Trophoblast cell (in vitro differentiated cells and primary cell): Measurements from ENCODE around the gene MS4A18.

Experiments used
- DNase-seq, 2 donors: peaks; one replicate each; pipeline ENCODE4 v3.0.0-alpha.2; 2016
- H2AFZ ChIP-seq: 2 replicates; pipeline ENCODE4 v1.6.1; 2013; ENCODE audit warnings: low read length, moderate library complexity, mild to moderate bottlenecking; ENCODE audit not compliant: insufficient read depth, poor library complexity
- H2AK5ac ChIP-seq: 2 replicates; pipeline ENCODE4 v1.6.1; 2013; ENCODE audit warnings: mild to moderate bottlenecking, low read length
- H2BK120ac ChIP-seq: 2 replicates; pipeline ENCODE4 v1.6.1; 2013; ENCODE audit warnings: low read length, mild to moderate bottlenecking, moderate library complexity; ENCODE audit not compliant: insufficient read depth, poor library complexity
- H2BK12ac ChIP-seq: 2 replicates; pipeline ENCODE4 v1.6.1; 2013; ENCODE audit warnings: mild to moderate bottlenecking, low read length, moderate library complexity
- H2BK5ac ChIP-seq: 2 replicates; pipeline ENCODE4 v1.6.1; 2013; ENCODE audit warnings: low read length, low read depth, moderate library complexity, mild to moderate bottlenecking; ENCODE audit not compliant: poor library complexity
- H3K14ac ChIP-seq: 2 replicates; pipeline ENCODE4 v1.6.1; 2013; ENCODE audit warnings: mild to moderate bottlenecking, low read length
- H3K18ac ChIP-seq: 2 replicates; pipeline ENCODE4 v1.6.1; 2013; ENCODE audit warnings: mild to moderate bottlenecking, low read length
- H3K23ac ChIP-seq: 2 replicates; pipeline ENCODE4 v1.6.1; 2013; ENCODE audit warnings: low read length
- H3K27ac ChIP-seq: 2 replicates; pipeline ENCODE4 v1.5.1; 2013; ENCODE audit warnings: low read depth, mild to moderate bottlenecking, inconsistent platforms, low read length, moderate library complexity
- H3K27me3 ChIP-seq: 2 replicates; pipeline ENCODE4 v1.6.1; 2013; ENCODE audit warnings: inconsistent platforms, mild to moderate bottlenecking, low read length, moderate library complexity; ENCODE audit not compliant: insufficient read depth
- H3K36me3 ChIP-seq, 2 experiments: 1 replicate in 1 of 2; 2 replicates in 1 of 2; pipeline ENCODE4 v1.6.1; 2013; ENCODE audit warnings: low read length in 2 of 2, mild to moderate bottlenecking in 2 of 2, moderate library complexity in 1 of 2; ENCODE audit not compliant: insufficient read depth in 2 of 2, control insufficient read depth in 1 of 2
- H3K4ac ChIP-seq: 2 replicates; pipeline ENCODE4 v1.6.1; 2013; ENCODE audit warnings: low read depth, mild to moderate bottlenecking, low read length, moderate library complexity
- H3K4me1 ChIP-seq, 2 experiments: 1 replicate in 1 of 2; 2 replicates in 1 of 2; pipeline ENCODE4 v1.6.1; 2013; ENCODE audit warnings: low read length in 2 of 2, mild to moderate bottlenecking in 2 of 2, moderate library complexity in 1 of 2; ENCODE audit not compliant: insufficient read depth in 2 of 2, control insufficient read depth in 1 of 2
- H3K4me2 ChIP-seq: 2 replicates; pipeline ENCODE4 v1.6.1; 2013; ENCODE audit warnings: inconsistent platforms, mild to moderate bottlenecking, low read length, moderate library complexity
- H3K4me3 ChIP-seq: 2 replicates; pipeline ENCODE4 v1.5.1; 2013; ENCODE audit warnings: mild to moderate bottlenecking, low read depth, low read length, inconsistent platforms
- H3K79me1 ChIP-seq: one replicate; pipeline ENCODE4 v1.6.1; 2013; ENCODE audit warnings: low read length
- H3K79me2 ChIP-seq: 2 replicates; pipeline ENCODE4 v1.6.1; 2013; ENCODE audit warnings: low read length, mild to moderate bottlenecking; ENCODE audit not compliant: control insufficient read depth, insufficient read depth, poor library complexity
- H3K9ac ChIP-seq: 2 replicates; pipeline ENCODE4 v1.6.1; 2013; ENCODE audit warnings: mild to moderate bottlenecking, low read length
- H3K9me3 ChIP-seq: 2 replicates; pipeline ENCODE4 v1.6.1; 2013; ENCODE audit warnings: low read depth, mild to moderate bottlenecking, control low read depth, inconsistent platforms, low read length; ENCODE audit not compliant: insufficient read depth
- H4K12ac ChIP-seq: 2 replicates; pipeline ENCODE4 v1.6.1; 2013; ENCODE audit warnings: low read depth, mild to moderate bottlenecking, low read length, moderate library complexity
- H4K8ac ChIP-seq: 2 replicates; pipeline ENCODE4 v1.6.1; 2013; ENCODE audit warnings: low read depth, mild to moderate bottlenecking, low read length, moderate library complexity
- H4K91ac ChIP-seq: one replicate; pipeline ENCODE4 v1.6.1; 2013; ENCODE audit warnings: low read depth, mild to moderate bottlenecking, low read length, moderate library complexity
- WGBS: extraction: QIAGEN DNeasy Blood & Tissue Kit; methylation state at CpG from one replicate; pipeline ENCODE4 v1.1.7; 2013; ENCODE audit warnings: missing lambda C conversion rate; ENCODE audit not compliant: insufficient read length, insufficient coverage; ENCODE audit errors: extremely low coverage; 5-methylcytosine and 5-hydroxymethylcytosine counted together

Gene MS4A18

GRCh38 chr11:60780065-60780464 is 55.5 kb downstream of the MS4A18 start:
- Histone ChIP-seq H4K8ac (no peak overlapping the region), H3K9ac (no peak overlapping the region), H3K79me1 (peaks cover 2% of the 10 kb centered on the region), H2BK120ac (no peak overlapping the region), H3K4me2 (no peak overlapping the region), H3K23ac (no peak overlapping the region), H2AFZ (no peak overlapping the region), H3K27ac (no peak overlapping the region), H3K4ac (no peak overlapping the region), H4K91ac (no peak overlapping the region), H3K18ac (no peak overlapping the region), H3K4me1 (peaks cover 4 to 7% of the 10 kb centered on the region in 2 experiments), H2BK5ac (no peak overlapping the region), H3K27me3 (no peaks in the 10 kb centered on the region), H3K14ac (no peak overlapping the region), H3K36me3 (no peaks in the 10 kb centered on the region), H3K4me3 (no peak overlapping the region), H4K12ac (no peak overlapping the region), H3K9me3 (no peaks in the 10 kb centered on the region), H2AK5ac (no peak overlapping the region), H3K79me2 (no peaks in the 10 kb centered on the region), H2BK12ac (no peak overlapping the region)
- DNase-seq, result no peak
- no CpG with 5 or more reads among the region's 2 CpGs for WGBS

- no peak overlapping the region for H3K9ac ChIP-seq
- no peaks in the 10 kb centered on the region for H3K79me2 ChIP-seq
- H3K4ac ChIP-seq, result no peak overlapping the region
- peaks cover 4 to 7% of the 10 kb centered on the region in 2 experiments for H3K4me1 ChIP-seq
- H2AFZ ChIP-seq, result no peak overlapping the region
- H2BK5ac ChIP-seq, result no peak overlapping the region
- no peak overlapping the region for H4K8ac ChIP-seq
- no peak for DNase-seq
- no peak overlapping the region for H4K91ac ChIP-seq
- H3K36me3 ChIP-seq, result no peaks in the 10 kb centered on the region
- no peak overlapping the region for H4K12ac ChIP-seq
- no peak overlapping the region for H3K4me2 ChIP-seq
- no peaks in the 10 kb centered on the region for H3K27me3 ChIP-seq
- no peak overlapping the region for H2AK5ac ChIP-seq
- H3K79me1 ChIP-seq, result peaks cover under 1% of the 10 kb centered on the region
- no peak overlapping the region for H2BK120ac ChIP-seq
- H3K14ac ChIP-seq, result no peak overlapping the region
- no peak overlapping the region for H3K4me3 ChIP-seq
- no peak overlapping the region for H2BK12ac ChIP-seq
- no peak overlapping the region for H3K23ac ChIP-seq
- no peaks in the 10 kb centered on the region for H3K9me3 ChIP-seq
- H3K27ac ChIP-seq, result no peak overlapping the region
- no peak overlapping the region for H3K18ac ChIP-seq
These were observed 56.3 kb downstream of the MS4A18 start for GRCh38 chr11:60780774-60781173.

- peaks cover 2% of the 10 kb centered on the region for H3K9me3 ChIP-seq
These were observed 56.9 kb downstream of the MS4A18 start for GRCh38 chr11:60781286-60781980.

GRCh38 chr11:60781981-60782316 is 57.4 kb downstream of the MS4A18 start:
- Histone ChIP-seq H4K8ac (no peak overlapping the region), H3K79me1 (no peaks in the 10 kb centered on the region), H2BK5ac (no peak overlapping the region), H4K91ac (no peak overlapping the region), H2BK12ac (no peak overlapping the region), H3K4me2 (no peak overlapping the region), H3K79me2 (no peaks in the 10 kb centered on the region), H4K12ac (no peak overlapping the region), H2AFZ (no peak overlapping the region), H3K14ac (no peak overlapping the region), H3K4me1 (peaks cover 0 to 2% of the 10 kb centered on the region in 2 experiments), H3K23ac (no peak overlapping the region), H3K9ac (no peak overlapping the region), H3K9me3 (peaks cover 2% of the 10 kb centered on the region), H3K18ac (no peak overlapping the region), H3K27me3 (no peaks in the 10 kb centered on the region), H3K27ac (no peak overlapping the region), H3K4me3 (no peak overlapping the region), H2AK5ac (no peak overlapping the region), H3K4ac (no peak overlapping the region), H3K36me3 (no peaks in the 10 kb centered on the region), H2BK120ac (no peak overlapping the region)
- no CpG with 5 or more reads among the region's 4 CpGs for WGBS
- DNase-seq, result no peak

More at GRCh38 chr11:60781286-60781980, 56.9 kb downstream of the MS4A18 start:
- H3K4ac ChIP-seq, result no peak overlapping the region
- DNase-seq, result no peak
- no peak overlapping the region for H4K8ac ChIP-seq
- H3K36me3 ChIP-seq, result no peaks in the 10 kb centered on the region
- H4K12ac ChIP-seq, result no peak overlapping the region
- no peak overlapping the region for H3K23ac ChIP-seq
- H3K18ac ChIP-seq, result no peak overlapping the region
- H3K4me2 ChIP-seq, result no peak overlapping the region
- peaks cover 0 to 3% of the 10 kb centered on the region in 2 experiments for H3K4me1 ChIP-seq
- no peak overlapping the region for H2AK5ac ChIP-seq
- H2AFZ ChIP-seq, result no peak overlapping the region
- no peak overlapping the region for H3K27ac ChIP-seq
- no peaks in the 10 kb centered on the region for H3K79me2 ChIP-seq
- H3K4me3 ChIP-seq, result no peak overlapping the region
- H3K27me3 ChIP-seq, result no peaks in the 10 kb centered on the region
- no CpG with 5 or more reads among the region's 7 CpGs for WGBS
- no peak overlapping the region for H3K14ac ChIP-seq
- H3K79me1 ChIP-seq, result no peaks in the 10 kb centered on the region
- no peak overlapping the region for H4K91ac ChIP-seq
- no peak overlapping the region for H2BK12ac ChIP-seq
- H2BK120ac ChIP-seq, result no peak overlapping the region
- H2BK5ac ChIP-seq, result no peak overlapping the region
- H3K9ac ChIP-seq, result no peak overlapping the region
